Raji (cell line): ENCODE measurements around the gene RNH1.
A peak's percentile ranks its signal among the peaks of the same experiment; 100 is the strongest.

ENCODE experiments used
- POLR2A ChIP-seq: IDR thresholded peaks from 2 replicates; pipeline ENCODE4 v1.6.1; 2011; ENCODE audit warnings: low read depth, low read length, control low read depth; ENCODE audit not compliant: insufficient read depth

Gene RNH1

DNA sequence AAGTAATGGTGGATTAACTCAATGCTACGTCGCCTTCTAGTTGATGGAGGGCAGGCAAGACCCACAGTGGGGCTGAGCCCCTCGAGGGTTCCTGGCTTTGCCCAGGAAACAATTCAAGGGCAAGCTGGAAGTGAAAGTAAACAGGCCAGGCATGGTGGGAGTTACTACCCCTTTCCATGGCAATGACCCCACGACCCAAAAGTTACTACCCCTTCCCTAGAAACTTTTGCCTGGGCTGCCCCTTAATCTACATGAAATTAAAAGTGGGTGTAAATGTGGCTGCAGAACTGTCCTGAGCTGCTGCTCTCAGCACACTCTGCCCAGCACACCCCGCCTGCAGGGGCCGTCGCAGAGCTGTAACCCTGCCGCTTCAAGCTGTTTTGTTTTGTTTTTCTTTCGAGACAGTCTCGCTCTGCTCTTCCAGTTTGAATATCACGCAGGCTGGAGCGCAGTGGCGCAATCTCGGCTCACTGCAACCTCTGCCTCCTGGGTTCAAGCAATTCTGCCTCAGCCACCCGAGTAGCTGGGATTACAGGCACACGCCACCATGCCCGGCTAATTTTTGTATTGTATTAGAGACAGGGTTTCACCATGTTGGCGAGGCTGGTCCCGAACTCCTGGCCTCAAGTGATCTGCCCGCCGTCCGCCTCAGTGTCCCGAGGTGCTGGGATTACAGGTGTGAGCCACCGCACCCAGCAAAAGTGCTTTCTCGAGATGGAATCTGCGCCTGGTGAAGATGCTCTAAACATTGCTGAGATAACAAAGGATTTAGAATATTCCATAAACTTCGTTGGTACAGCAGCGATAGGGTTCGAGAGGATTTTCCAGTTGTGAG lies 5.9 kb upstream of the RNH1 start:
- no peak for TF ChIP-seq POLR2A

DNA sequence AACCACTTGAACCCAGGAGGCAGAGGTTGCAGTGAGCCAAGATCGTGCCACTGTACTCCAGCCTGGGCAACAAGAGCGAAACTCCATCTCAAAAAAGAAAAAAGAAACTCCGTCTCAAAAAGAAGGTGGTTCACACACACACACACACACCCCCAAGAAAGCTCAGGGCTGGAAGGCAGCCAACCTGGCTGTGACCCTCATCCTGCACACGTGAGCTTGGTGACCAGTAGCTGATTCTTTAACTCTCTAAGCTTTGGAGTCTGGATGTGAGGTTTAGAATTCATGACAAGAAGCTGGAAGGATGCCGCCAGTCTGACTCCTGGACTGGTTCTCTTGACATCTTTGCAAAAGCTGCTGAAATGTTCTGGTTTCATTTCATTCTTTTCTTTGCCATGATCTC lies 1.9 kb upstream of the RNH1 start:
- no peak for TF ChIP-seq POLR2A

DNA sequence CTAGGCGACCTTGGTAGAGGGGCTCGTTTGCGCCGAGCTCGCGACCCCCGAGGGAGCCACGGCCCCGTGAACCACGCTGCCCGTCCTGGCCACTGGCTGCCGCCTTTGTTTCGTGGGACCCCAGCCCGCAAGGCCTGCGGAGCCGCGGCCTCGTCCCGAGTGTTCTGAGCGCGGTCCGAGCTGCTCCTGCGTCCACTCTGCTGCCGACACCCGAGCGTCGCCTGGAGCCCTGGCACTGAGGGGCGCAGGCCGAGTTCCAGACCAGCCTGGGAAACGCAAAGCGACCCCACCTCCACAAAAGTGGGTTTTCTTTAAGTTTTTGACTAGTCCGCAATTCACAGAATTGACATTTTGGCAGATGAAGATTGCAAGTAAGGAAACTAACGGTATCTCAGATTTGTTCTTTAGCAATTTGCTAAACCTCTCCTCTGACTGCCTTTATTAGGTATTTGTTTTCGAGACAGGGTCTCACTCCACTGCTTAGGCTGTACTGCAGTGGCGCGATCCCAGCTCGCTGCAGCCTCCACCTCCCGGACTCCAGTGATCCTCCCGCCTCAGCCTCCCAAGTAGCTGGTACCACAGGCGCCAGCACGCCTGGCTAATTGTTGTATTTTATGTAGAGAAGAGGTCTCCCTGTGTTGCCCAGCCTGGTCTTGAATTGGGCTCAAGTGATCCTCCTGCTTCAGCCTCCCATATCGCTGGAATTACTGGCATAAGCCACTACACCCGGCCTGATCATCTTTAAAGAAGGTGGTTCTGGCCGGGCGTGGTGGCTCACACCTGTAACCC lies 879 bp upstream of the RNH1 start:
- TF ChIP-seq POLR2A = no peak

DNA sequence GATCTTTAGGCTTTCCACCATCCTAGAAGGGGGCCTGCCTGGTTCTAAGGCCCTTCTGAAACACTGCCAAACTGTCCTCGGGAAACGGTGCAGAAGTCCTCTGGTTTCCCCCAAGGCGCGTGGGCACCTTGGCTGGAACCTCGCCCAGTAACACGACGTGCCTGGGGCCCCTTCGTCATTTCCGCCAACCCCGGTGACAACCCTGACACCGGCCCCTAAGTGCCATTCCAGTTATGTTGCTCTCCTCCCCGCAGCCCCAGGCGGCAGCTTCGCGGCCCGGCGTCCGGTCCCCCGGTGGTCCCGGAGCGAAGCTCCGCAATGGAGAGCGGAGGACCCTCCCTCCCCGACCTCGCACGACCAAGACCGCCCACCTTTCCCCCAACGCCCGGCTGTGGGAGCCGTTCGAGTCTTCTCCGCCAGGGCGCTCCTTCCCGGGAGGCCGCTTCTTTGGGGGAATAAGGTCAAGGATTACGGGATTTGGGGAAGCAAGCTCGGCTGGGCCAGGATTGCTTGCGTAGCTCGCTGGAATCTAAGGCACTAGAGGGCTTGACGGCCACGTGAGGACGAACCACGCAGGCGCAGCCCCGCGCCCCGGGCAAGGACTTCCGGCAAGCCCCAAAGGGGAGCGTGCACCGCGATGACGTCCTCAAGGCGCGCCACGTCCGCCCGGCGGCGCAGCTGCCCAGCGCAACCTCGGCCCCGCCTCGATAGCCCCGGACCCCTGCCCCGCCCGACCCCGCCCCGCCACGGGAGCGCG lies 626 bp downstream of the RNH1 start:
- TF ChIP-seq POLR2A = peak; percentile 72

DNA sequence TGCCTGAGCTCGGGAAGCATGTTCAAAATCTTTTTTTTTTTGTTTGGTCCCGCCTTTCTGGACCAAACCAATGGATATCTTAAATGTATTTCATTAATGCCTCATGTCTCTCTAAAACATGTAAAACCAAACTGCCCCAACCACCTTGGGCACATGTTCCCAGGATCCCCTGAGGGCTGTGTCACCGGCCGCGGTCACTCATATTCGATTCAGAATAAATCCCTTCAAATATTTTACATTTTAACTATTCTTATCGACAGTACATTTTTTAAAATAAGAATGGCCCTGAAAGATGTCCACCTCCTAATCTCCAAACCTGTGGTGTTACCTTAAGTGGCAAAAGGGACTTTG lies 2.1 kb downstream of the RNH1 start:
- TF ChIP-seq POLR2A = no peak

DNA sequence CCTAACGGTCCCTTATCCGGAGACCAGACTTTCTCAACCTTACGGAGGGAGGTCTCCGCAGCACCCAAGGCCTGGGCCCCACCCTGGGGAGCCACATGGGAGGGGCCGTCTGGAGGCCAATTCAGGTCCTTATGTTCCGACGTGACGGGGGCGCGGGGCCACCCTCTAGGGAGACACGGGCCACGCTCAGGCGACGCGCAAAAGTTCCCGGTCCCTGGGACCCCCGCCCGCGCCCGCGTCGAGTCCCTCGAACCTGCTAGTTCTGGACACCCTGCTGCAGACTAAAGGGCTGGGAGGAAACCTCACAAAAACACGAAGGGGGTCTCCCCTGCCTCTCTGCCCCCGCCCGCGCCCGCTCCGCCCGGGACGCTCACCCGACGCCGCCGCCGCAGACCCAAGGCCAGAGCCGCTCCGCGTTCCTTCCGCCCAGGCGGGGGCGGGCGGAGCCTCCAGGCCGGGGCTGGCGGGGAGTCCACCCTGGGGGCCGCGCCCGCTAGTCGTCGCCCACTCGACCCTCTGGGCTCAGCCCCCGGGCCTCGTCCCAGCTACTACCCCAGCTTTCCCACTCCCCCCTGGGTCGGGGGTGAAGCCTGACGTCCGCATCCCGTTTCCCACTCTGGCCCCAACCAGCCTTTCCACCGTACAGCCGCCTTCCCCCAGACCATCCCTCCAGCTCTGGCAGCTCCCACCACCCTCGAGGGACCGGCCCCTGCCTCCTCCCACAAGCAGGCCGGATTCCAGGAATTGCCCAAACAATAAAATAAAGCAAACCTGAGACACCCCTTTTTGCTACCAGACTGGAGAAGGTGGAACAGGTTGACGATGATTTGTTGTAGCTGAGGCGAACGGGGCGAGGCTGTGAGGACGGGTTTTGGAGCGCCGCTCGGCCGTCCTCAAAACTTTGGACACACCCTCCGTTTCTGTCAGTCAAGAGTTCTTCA lies 2.7 kb downstream of the RNH1 start:
- no peak for TF ChIP-seq POLR2A

DNA sequence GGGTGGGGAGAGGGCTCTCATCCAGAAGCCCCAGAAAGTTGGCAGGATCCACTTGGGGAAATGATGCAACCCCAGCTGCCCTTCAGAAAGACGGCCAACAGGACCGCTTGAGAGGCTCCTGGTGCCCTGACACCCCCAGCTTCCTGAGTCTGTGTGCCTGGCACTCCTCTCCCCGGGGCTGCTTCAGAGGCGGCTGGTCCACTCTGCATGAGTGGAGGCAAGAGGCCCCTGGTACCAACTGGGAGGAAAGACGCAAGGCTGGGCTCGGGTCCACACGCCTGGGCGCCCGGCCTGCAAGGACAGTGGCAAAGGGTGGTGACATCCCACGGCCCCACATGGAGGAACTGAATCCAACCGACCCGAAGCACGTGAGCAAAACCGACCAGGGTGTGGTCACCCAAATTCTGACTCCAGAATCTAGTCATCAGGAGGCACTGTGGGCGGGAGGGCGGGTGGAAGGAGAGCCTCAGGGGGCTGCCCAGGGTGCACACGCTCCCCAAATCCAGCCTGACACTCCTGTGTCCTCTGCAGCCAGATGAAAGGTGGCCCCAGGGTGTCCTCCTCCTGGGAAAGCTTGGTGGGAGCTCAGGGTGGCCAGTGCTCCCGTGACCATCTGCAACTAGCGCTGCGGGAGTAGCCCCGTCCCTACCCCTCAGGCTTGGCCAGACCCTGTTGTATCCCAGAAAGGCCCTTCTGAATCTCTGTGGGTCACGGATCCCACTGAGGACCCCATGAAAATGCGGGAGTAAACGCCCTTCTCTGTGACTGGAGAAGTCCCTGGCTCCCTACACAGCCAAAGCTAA lies 3.7 kb downstream of the RNH1 start:
- TF ChIP-seq POLR2A = no peak

DNA sequence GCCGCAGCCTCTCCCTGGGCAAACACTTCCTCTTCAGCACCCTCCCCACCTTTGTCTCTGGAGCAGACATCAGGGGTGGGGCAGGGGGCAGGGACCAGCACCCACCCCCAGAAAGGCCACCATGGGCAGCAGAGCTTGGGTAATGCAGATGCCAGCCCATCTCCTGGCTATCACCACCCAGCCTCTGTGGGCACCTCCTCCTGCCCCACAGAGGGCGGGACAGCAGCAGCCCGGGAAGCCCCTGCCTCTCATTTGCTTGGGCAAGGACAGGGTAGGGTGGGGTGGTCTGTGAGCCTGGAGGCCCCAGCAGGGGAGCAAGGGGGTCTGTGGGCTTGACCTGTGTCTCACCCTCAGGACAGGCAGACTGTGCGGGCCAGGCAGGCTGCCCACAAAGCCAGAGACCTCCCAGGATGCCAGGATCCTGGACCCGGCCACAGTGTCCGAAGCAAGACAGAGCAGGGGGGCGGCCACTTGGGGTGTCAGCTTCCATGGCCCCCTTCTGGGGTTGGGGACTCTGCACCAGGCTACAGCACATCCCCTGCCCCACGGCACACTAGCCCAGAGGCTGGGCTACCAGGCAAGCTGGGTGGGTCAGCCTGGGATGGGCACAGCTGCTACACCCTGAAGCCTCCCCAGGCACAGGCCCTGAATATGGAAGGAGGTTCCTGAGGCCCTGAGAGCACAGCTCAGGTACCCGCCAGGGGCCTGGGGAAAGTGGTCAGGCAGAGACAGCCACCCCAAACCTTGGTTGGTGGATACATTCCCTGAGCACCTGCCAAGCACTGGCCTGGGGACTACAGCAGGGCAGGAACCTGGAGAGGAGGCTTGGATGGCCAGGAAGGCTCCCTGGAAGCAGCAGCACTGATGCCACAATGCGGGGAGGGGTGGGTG lies 4.5 kb downstream of the RNH1 start:
- no peak for TF ChIP-seq POLR2A

DNA sequence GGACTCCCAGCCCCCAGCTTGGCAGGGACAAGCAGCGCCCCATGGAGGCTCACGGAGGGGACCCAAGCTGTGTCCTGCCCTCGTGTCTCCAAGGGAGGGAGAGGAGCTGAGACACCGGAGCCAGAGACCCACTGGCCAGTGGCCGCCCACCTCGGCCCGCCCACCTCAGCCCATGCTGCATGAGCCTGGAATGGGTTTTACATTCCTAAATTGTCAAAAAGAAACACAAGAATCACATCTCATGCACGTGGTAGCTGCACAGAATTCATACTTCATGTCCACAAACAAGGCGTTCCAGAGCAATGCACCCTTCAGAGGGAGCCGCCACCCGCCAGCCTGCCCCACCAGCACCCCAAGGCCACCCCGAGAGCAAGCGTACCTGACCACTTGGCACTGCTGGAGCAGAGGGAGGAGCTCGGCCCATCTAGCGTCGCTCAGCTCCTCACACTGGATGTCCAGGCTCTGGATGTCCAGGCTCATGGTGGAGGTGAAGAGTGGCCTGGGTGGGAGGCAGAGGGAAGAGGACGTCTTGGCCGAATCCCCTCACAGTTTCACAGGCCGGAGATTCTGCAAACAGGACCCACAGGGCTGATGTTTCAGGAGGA lies 5.3 kb downstream of the RNH1 start:
- TF ChIP-seq POLR2A = no peak

DNA sequence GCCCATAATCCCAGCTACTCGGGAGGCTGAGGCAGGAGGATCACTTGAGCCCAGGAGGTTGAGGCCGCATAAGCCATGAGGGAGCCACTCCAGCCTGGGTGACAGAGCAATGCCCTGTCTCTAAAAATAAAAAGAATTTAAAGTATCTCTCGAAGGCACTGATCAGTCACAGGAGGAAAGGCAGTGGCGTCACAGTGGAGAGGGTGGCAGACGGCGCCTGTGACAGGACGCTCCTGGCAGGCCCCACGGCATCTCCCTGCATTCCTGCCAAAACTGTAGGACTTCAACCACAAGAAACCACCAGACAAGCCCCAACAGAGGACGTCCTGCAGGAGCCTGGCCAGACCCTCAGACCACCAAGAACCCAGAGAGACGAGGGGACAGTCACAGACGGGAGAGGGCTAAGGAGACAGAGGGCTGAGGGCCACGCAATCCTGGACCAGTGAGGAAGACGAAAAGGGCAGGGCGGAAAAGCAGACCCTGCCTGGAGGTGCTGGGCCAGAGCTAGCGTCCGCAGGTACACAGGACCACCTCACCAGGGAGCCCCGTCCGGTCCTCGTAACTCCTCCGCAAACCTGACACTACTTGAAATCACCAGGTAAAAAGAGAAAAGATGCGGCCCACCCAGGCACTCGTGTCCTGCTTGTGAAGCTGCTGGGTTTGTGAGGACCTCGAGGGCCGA lies 5.9 kb downstream of the RNH1 start:
- no peak for TF ChIP-seq POLR2A

DNA sequence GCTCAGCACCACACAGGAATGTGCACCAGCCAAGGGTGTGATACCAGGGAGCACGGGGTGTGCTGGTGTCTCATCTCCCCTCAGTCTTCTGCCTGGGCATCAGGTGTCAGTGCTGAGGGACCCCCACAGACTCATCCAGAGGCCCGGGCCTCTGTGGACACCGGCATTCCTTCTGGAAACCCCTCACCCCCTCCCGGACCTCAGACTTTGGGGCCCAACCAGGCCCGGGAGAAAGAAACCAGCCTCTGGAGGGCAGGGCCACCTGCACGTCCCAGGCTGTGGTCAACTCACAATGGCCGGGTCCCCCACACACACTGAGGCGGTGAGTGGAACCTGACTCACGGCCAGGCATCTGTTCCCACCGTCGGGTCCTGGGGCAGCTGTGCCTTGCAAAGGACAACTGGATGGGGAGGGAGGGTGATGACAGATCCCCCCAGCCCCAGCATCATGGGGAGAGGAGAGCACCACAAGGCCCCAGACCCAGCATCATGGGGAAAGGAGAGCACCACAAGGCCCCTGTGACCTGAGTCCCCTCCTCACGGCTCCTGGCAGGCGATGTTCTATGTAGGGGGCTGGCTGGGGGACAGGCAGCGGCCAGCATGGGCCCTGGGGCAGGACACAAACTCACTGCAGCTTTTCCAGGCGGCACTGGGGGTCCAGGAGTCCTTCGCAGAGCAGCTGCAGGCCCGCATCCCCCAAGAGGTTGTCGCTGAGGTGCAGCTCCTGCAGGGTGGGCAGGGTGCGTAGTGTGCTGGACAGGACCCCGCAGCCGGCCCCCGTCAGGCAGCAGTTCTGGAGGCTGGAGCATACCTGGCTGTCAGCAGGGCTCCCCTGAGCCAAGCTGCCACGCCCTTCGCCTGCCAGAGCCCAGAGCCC lies 7.6 kb downstream of the RNH1 start:
- no peak for TF ChIP-seq POLR2A
